Progenitor cell of endocrine pancreas (in vitro differentiated cells): ENCODE results near the gene SPRED3. TPM values are rescaled to one million over a fixed set of nuclear protein-coding genes. Genes with fewer than 3 reads are reported as not detected.
A peak's percentile ranks its signal among the peaks of the same experiment; 100 is the strongest.

Experiments
- DNase-seq: peaks from one replicate; pipeline ENCODE4 v3.0.0; 2021; ENCODE audit warnings: low spot score; ENCODE audit not compliant: unreplicated experiment
- H3K27ac Mint-ChIP-seq: 2 replicates; pipeline ENCODE4 v1.8.0; 2021; ENCODE audit warnings: mild to moderate bottlenecking, moderate library complexity, mixed read lengths
- H3K27me3 Mint-ChIP-seq: 2 replicates; pipeline ENCODE4 v1.8.0; 2021; ENCODE audit warnings: mixed read lengths
- H3K36me3 Mint-ChIP-seq: 2 replicates; pipeline ENCODE4 v1.8.0; 2022; ENCODE audit warnings: mixed read lengths; ENCODE audit not compliant: insufficient read depth
- H3K4me1 Mint-ChIP-seq: 2 replicates; pipeline ENCODE4 v1.8.0; 2021; ENCODE audit warnings: low read depth, mixed read lengths
- H3K4me3 Mint-ChIP-seq: 2 replicates; pipeline ENCODE4 v1.8.0; 2021; ENCODE audit warnings: low read depth, mild to moderate bottlenecking, moderate library complexity, mixed read lengths
- H3K9me3 Mint-ChIP-seq: 2 replicates; pipeline ENCODE4 v1.8.0; 2021; ENCODE audit warnings: low read depth, mixed read lengths
- total RNA-seq: library from RNA; stranded (reverse); gene quantifications from 2 replicates; pipeline ENCODE4 v1.2.1, GENCODE V29; 2021
- TF ChIP-seq, protein P1 (sequence below): fragments of 200-600 bp; sonication (generic); IDR thresholded peaks from one replicate; pipeline ENCODE4 v1.5.0; 2021; ENCODE audit warnings: antibody characterized with exemption, mild to moderate bottlenecking; ENCODE audit not compliant: unreplicated experiment

The SPRED3 gene
- total RNA-seq, 1 donor from 2014 or later = 13.0 TPM

GRCh38 chr19:38440592-38440991, 52.1 kb downstream of the SPRED3 start:
- H3K9me3 Mint-ChIP-seq = no peaks in the 10 kb centered on the region
- no peak for DNase-seq
- no peak overlapping the region for H3K4me3 Mint-ChIP-seq
- H3K27me3 Mint-ChIP-seq = peaks cover 17% of the 10 kb centered on the region
- no peaks in the 10 kb centered on the region for H3K36me3 Mint-ChIP-seq
- TF ChIP-seq, protein P1, sequence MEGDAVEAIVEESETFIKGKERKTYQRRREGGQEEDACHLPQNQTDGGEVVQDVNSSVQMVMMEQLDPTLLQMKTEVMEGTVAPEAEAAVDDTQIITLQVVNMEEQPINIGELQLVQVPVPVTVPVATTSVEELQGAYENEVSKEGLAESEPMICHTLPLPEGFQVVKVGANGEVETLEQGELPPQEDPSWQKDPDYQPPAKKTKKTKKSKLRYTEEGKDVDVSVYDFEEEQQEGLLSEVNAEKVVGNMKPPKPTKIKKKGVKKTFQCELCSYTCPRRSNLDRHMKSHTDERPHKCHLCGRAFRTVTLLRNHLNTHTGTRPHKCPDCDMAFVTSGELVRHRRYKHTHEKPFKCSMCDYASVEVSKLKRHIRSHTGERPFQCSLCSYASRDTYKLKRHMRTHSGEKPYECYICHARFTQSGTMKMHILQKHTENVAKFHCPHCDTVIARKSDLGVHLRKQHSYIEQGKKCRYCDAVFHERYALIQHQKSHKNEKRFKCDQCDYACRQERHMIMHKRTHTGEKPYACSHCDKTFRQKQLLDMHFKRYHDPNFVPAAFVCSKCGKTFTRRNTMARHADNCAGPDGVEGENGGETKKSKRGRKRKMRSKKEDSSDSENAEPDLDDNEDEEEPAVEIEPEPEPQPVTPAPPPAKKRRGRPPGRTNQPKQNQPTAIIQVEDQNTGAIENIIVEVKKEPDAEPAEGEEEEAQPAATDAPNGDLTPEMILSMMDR = no peak
- H3K4me1 Mint-ChIP-seq = no peaks in the 10 kb centered on the region
- no peak overlapping the region for H3K27ac Mint-ChIP-seq

DNA sequence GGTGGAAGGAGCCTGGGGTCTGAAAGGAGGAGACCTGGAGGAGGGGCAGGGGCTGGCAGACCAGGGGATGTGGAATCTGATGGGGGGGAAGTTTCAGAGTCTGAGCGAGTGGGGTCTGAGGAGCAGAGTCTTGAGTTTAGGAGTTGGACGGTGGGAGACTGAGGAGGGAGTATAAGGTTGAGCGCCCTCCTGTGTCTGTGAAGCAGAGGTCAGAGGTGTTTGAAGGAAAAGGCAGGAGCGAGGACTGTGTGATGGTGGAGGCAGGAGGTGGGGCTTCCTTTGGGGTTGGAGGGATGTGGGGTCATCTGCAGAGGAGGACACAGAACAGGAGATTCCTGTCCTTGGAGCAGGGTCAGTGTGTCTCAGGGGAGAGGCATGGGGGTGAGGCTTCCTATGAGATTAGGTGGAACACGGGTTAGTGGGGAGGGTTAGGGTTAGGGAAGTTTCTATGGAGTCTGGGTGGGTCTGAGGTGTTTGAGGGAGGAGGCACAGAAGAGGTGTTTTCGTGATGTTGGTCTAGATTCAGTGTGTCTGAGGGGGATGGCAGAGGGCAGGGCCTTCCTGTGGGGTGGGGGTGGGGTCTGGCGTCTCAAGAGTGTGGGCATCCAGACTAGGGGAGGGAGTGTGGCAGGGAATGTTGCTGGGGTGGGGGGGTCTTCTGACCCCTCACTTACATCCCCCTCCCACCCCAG, 53.3 kb downstream of the SPRED3 start:
- TF ChIP-seq, protein P1 = peak; percentile 16
- Mint-ChIP-seq H3K9me3 (no peaks in the 10 kb centered on the region), H3K4me3 (no peak overlapping the region), H3K27me3 (peaks cover 17% of the 10 kb centered on the region), H3K27ac (no peak overlapping the region), H3K36me3 (no peaks in the 10 kb centered on the region), H3K4me1 (no peaks in the 10 kb centered on the region)
- DNase-seq = no peak

DNA sequence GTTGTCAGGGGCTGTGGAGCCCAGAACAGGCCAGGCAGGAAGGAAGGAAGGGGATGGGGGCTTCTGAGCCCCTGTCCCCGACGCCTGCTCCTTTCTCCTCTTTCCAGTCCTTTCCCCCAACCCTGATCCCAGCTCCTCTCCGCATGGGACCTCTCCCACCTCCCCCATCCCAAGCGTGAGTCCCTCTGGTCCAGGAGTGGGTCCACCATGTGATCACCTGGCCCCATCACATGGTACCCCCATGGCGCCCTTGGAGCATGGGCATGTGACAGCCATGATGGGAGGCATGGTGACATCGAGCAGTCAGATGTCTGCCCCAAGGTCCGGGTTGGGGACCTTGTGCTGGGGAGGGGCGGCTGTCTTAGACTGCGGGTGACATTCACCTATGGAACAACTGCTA, 54.2 kb downstream of the SPRED3 start:
- Mint-ChIP-seq H3K9me3 (no peaks in the 10 kb centered on the region), H3K36me3 (no peaks in the 10 kb centered on the region), H3K4me1 (no peaks in the 10 kb centered on the region), H3K27me3 (peaks cover 17% of the 10 kb centered on the region), H3K4me3 (no peak overlapping the region), H3K27ac (no peak overlapping the region)
- TF ChIP-seq, protein P1 = no peak
- DNase-seq = no peak

GRCh38 chr19:38443458-38443999, 55.0 kb downstream of the SPRED3 start:
- DNase-seq = no peak
- H3K36me3 Mint-ChIP-seq = no peaks in the 10 kb centered on the region

DNA sequence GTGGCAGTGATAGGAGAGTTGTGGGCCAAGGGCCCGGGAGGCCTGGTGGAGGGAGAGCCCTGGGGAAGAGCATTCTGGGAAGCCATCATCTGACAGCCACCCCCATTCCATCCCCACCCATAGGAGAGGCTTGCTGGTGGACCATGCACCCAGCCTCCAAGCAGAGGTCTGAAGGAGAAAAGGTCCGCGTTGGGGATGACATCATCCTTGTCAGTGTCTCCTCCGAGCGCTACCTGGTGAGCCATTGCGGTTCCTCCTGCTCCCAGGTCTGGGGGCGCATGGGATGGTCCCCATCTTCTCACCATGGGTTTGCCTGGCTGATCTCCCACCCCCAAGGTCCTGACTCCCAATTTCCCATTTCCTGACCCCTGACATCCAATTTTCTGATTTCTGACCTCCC, 55.5 kb downstream of the SPRED3 start:
- peaks cover 18% of the 10 kb centered on the region for H3K27me3 Mint-ChIP-seq
- H3K4me1 Mint-ChIP-seq = no peaks in the 10 kb centered on the region
- TF ChIP-seq, protein P1 = no peak
- H3K27ac Mint-ChIP-seq = no peak overlapping the region
- H3K9me3 Mint-ChIP-seq = no peaks in the 10 kb centered on the region
- no peak for DNase-seq
- no peak overlapping the region for H3K4me3 Mint-ChIP-seq
- no peaks in the 10 kb centered on the region for H3K36me3 Mint-ChIP-seq

More at GRCh38 chr19:38443458-38443999, 55.0 kb downstream of the SPRED3 start:
- TF ChIP-seq, protein P1 = no peak
- Mint-ChIP-seq H3K27me3 (peaks cover 14% of the 10 kb centered on the region), H3K4me3 (no peak overlapping the region), H3K27ac (no peak overlapping the region), H3K9me3 (no peaks in the 10 kb centered on the region), H3K4me1 (no peaks in the 10 kb centered on the region)
